Upper lobe of left lung (tissue), 6 donors: ENCODE results near the gene UBR7. TPM values are rescaled to one million over a fixed set of nuclear protein-coding genes. Genes with fewer than 3 reads are reported as not detected.

Experiments
- ATAC-seq, 2 donors: fragments of 200-7000 bp; cut with Tn5 transposase; one replicate each; pipeline ENCODE4 v1.9.1; 2022; ENCODE audit warnings: mild to moderate bottlenecking in 2 of 2, moderate library complexity in 2 of 2; ENCODE audit not compliant: low FRiP score in 2 of 2
- DNase-seq, 2 donors: peaks; one replicate each; pipeline ENCODE4 v3.0.0-alpha.2; 2019 to 2020
- H3K27ac ChIP-seq, 4 donors: fragments of 200-600 bp; sonication (generic); one replicate each; pipeline ENCODE4 v1.5.1; 2016 to 2019
- H3K27me3 ChIP-seq, 4 donors: fragments of 200-600 bp; sonication (generic); one replicate each; pipeline ENCODE4 v1.5.1; 2017 to 2019
- H3K36me3 ChIP-seq, 4 donors: fragments of 200-600 bp; sonication (generic); one replicate each; pipeline ENCODE4 v1.5.1; 2016 to 2019
- H3K4me1 ChIP-seq, 4 donors: fragments of 200-600 bp; sonication (generic); one replicate each; pipeline ENCODE4 v1.5.1; 2018 to 2019
- H3K4me3 ChIP-seq, 4 donors: fragments of 200-600 bp; sonication (generic); one replicate each; pipeline ENCODE4 v1.5.1; 2017 to 2019; ENCODE audit warnings: mild to moderate bottlenecking in 2 of 4, moderate library complexity in 1 of 4
- H3K9me3 ChIP-seq, 4 donors: fragments of 200-600 bp; sonication (generic); one replicate each; pipeline ENCODE4 v1.5.1; 2018 to 2019
- EP300 ChIP-seq, 4 donors: sonication (generic); formaldehyde crosslinking; IDR thresholded peaks; one replicate each; pipeline ENCODE4 v1.5.1; 2017; ENCODE audit warnings: antibody characterized with exemption in 4 of 4, control low read depth in 2 of 4
- POLR2A ChIP-seq, 4 donors: fragments of 450-650 bp; IDR thresholded peaks; one replicate each; pipeline ENCODE4 v1.5.1; 2016 to 2017; ENCODE audit warnings: antibody characterized with exemption in 4 of 4, mild to moderate bottlenecking in 2 of 4
- POLR2AphosphoS5 ChIP-seq, 2 donors: sonication (generic); formaldehyde crosslinking; IDR thresholded peaks; one replicate each; pipeline ENCODE4 v1.5.1; 2017; ENCODE audit warnings: antibody characterized with exemption in 2 of 2
- WGBS, 2 donors: methylation state at CpG; one replicate each; pipeline ENCODE4 v1.1.5; 2017 to 2018; 5-methylcytosine and 5-hydroxymethylcytosine counted together
- total RNA-seq, 6 donors: library from RNA; depleted of rRNA in 4 of 6; stranded (reverse); fragments of >200 nt in 4 of 6; gene quantifications; one replicate each; pipeline versions ENCODE4 v1.1.0 to v1.2.1, GENCODE V29; 2016 to 2021
- TF ChIP-seq, protein P1 (sequence below), 6 experiments: fragments of 450-650 bp in 4 of 6; fragments of 200-600 bp in 2 of 6; sonication (generic) in 2 of 6; IDR thresholded peaks; one replicate each; pipeline ENCODE4 v1.5.1; 2016 to 2019; ENCODE audit warnings: antibody characterized with exemption in 6 of 6
- donor health status: DM: no; HTN: no; CAD: no; lungs with moderate emphysema.
- donor health status: DM: no; HTN: yes; CAD: no; lungs with severe emphysema.

Gene UBR7
- total RNA-seq, 6 donors from 2014 or later = 9.3 to 23.3 (median 21.1) TPM

DNA sequence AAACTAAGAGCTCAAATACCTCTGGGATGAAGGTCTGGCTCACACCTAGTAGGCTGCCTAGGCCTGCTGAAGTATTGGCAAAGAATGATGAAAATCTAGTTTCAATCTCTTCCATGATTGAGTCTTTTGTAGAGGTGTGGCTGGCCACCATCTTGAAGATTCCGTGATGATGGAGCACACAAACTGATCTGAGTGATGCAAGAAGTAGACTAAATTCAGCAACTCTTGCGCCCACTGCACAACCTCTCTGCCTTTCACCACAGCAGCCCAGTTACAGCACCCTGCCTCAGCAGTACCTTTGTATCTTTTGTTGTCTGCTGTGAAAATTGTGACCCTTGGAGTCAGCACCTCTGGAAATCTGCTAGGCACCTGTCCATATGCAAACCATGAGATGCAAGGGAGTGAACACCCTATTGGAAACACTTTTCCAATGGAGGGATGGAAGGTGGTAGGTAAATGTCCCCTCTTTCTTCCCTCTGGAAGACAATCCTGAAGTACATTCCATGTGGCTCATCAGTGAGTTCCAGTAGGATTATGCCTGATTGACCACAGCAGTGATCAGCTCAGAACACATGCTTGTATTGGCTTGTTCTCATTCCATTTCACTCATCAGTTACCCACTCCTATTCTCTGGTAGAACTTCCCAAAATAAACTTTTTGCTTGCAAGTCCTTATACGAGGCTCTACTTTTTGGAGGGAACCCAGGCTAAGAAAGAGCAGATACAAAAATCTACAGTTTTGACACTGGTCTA lies 67.2 kb downstream of the UBR7 start:
- peaks cover 0 to 4% (median 0%) of the 10 kb centered on the region in 4 donors for H3K4me1 ChIP-seq
- 87 to 89% methylated on average over 3 of the region's 3 CpGs for WGBS, 2 donors
- H3K9me3 ChIP-seq = no peaks in the 10 kb centered on the region
- ATAC-seq (no peak), DNase-seq (no peak)
- TF ChIP-seq POLR2A (IDR thresholded peaks at IDR 0.05) (no peak), EP300 (IDR thresholded peaks at IDR 0.05) (no peak), POLR2AphosphoS5 (IDR thresholded peaks at IDR 0.05) (no peak)
- TF ChIP-seq, protein P1, sequence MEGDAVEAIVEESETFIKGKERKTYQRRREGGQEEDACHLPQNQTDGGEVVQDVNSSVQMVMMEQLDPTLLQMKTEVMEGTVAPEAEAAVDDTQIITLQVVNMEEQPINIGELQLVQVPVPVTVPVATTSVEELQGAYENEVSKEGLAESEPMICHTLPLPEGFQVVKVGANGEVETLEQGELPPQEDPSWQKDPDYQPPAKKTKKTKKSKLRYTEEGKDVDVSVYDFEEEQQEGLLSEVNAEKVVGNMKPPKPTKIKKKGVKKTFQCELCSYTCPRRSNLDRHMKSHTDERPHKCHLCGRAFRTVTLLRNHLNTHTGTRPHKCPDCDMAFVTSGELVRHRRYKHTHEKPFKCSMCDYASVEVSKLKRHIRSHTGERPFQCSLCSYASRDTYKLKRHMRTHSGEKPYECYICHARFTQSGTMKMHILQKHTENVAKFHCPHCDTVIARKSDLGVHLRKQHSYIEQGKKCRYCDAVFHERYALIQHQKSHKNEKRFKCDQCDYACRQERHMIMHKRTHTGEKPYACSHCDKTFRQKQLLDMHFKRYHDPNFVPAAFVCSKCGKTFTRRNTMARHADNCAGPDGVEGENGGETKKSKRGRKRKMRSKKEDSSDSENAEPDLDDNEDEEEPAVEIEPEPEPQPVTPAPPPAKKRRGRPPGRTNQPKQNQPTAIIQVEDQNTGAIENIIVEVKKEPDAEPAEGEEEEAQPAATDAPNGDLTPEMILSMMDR (IDR thresholded peaks at IDR 0.05) = no peak
- no peaks in the 10 kb centered on the region for H3K27me3 ChIP-seq
- no peaks in the 10 kb centered on the region for H3K36me3 ChIP-seq
- no peak overlapping the region for H3K4me3 ChIP-seq
- no peak overlapping the region for H3K27ac ChIP-seq

DNA sequence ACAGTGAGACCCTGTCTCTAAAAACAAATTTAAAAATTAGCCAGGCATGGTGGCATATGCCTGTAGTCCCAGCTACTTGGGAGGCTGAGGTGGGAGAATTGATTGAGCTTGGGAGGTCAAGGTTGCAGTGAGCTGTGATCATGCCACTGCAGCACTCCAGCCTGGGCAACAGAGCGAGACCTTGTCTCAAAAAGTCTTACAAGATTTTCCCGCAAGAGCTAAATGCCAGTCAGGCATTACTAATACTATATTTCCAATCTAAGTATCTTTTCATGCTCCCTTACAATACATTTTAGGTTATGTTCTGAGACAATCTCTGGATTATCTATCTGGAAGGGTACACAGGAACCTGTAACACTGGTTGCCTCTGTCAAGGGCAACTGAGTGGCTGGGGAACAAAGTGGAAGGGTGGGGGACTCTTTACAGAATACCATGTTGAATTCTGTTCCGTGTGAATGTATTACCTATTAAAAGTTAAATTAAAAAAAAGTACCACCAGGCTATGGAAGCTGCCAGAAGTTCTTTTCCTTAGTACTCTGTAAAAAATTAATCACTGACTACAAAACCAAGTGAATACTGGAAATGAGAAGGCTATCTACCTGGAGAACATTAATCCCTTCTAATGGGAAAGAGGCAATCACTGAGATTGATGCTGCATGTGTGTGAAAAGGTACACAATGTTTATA lies 69.1 kb downstream of the UBR7 start:
- H3K4me3 ChIP-seq = no peak overlapping the region

More for the DNA sequence above, 69.1 kb downstream of the UBR7 start:
- DNase-seq (no peak), ATAC-seq (no peak)
- Histone ChIP-seq H3K9me3 (no peaks in the 10 kb centered on the region), H3K27ac (no peak overlapping the region), H3K36me3 (no peaks in the 10 kb centered on the region), H3K27me3 (no peaks in the 10 kb centered on the region), H3K4me1 (no peaks in the 10 kb centered on the region)
- TF ChIP-seq POLR2A (IDR thresholded peaks at IDR 0.05) (no peak), EP300 (IDR thresholded peaks at IDR 0.05) (no peak), POLR2AphosphoS5 (IDR thresholded peaks at IDR 0.05) (no peak)
- TF ChIP-seq, protein P1 (IDR thresholded peaks at IDR 0.05) = no peak
- 80 to 96% methylated on average over 3 of the region's 3 CpGs for WGBS, 2 donors

Other genes with a start within 250 kb of the UBR7 start
- gene ITPK1, start 91.3 kb upstream of the UBR7 start, total RNA-seq = 100 to 1,000 TPM in 3 of 6 donors, 10 to 100 TPM in 3; 41.9 to 128 (median 86.1) TPM
- gene MOAP1, start 22.4 kb upstream of the UBR7 start, total RNA-seq = 10 to 100 TPM; 14.7 to 43.8 (median 36.4) TPM
- 10 to 100 TPM in 4 of 6 donors, 1 to 10 TPM in 2; 2.6 to 32.1 (median 18.0) TPM for gene LYSET, start 21.9 kb upstream of the UBR7 start, total RNA-seq
- 10 to 100 TPM in 5 of 6 donors, 1 to 10 TPM in 1; 7.5 to 31.1 (median 14.7) TPM for gene GON7, start 191 bp upstream of the UBR7 start, total RNA-seq
- 10 to 100 TPM; 15.1 to 46.1 (median 36.9) TPM for gene BTBD7, start 125.8 kb downstream of the UBR7 start, total RNA-seq
- not detected for gene COX8C, start 139.9 kb downstream of the UBR7 start, total RNA-seq
- 1 to 10 TPM in 1 of 6 donors, under 1 TPM in 5; 0.09 to 1.0 (median 0.14) TPM for gene UNC79, start 223.7 kb downstream of the UBR7 start, total RNA-seq